ENCODE measurements around the gene USH2A.

DNA sequence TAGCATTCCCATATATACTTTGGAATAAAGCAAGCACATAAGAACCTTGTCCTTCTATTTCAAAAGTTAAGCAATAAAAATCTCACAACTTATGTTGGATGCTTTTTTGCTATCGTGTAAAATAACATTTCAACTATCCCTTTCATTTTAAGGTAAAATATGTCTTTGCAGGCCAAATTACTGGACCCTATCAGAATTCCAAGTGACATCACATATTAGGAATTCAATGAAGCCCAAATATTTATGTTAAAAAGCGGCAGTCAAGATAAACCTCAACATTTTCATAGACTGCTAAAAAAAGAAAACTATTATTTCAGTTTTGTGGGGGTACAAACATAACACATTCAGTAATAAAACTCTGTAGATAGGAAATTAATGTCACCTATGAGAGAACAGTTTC, 604.1 kb downstream of the USH2A start:
- TF ChIP-seq, protein P1, sequence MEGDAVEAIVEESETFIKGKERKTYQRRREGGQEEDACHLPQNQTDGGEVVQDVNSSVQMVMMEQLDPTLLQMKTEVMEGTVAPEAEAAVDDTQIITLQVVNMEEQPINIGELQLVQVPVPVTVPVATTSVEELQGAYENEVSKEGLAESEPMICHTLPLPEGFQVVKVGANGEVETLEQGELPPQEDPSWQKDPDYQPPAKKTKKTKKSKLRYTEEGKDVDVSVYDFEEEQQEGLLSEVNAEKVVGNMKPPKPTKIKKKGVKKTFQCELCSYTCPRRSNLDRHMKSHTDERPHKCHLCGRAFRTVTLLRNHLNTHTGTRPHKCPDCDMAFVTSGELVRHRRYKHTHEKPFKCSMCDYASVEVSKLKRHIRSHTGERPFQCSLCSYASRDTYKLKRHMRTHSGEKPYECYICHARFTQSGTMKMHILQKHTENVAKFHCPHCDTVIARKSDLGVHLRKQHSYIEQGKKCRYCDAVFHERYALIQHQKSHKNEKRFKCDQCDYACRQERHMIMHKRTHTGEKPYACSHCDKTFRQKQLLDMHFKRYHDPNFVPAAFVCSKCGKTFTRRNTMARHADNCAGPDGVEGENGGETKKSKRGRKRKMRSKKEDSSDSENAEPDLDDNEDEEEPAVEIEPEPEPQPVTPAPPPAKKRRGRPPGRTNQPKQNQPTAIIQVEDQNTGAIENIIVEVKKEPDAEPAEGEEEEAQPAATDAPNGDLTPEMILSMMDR (IDR thresholded peaks at IDR 0.05), result no peak
- TF ChIP-seq POLR2AphosphoS5 (IDR thresholded peaks at IDR 0.05), result no peak

All from prostate gland (tissue), 2 donors.